ENCODE measurements around the gene XPR1.
"Not testable (repeated sequence)": the region's sequence is repeated elsewhere in the genome, so short reads cannot be mapped to it uniquely, and the experiment has no call there.

- not testable (repeated sequence) for TF ChIP-seq EZH2 (IDR thresholded peaks at IDR 0.05; ENCODE audit: borderline replicate concordance, low read depth, low read length, severe bottlenecking); MYC (IDR thresholded peaks at IDR 0.05; ENCODE audit: low read depth, low read length); CTCF (IDR thresholded peaks at IDR 0.05; ENCODE audit: extremely low read depth in 1 of 2, insufficient read depth in 1 of 2, low read depth in 1 of 2, low read length in 2 of 2); POLR2AphosphoS5 (IDR thresholded peaks at IDR 0.05; ENCODE audit: insufficient read depth, low read depth, low read length); MAX (IDR thresholded peaks at IDR 0.05; ENCODE audit: insufficient read depth, insufficient read length); POLR2A (IDR thresholded peaks at IDR 0.05; ENCODE audit: low read depth, low read length); FOS (IDR thresholded peaks at IDR 0.05; ENCODE audit: borderline replicate concordance, insufficient read depth, low read length); GATA2 (IDR thresholded peaks at IDR 0.05; ENCODE audit: insufficient read depth, insufficient read length, low read depth, low read length); JUN (IDR thresholded peaks at IDR 0.05; ENCODE audit: borderline replicate concordance, insufficient read depth, insufficient read length, low read depth)
These were observed 226.3 kb downstream of the XPR1 start for GRCh38 chr1:180857947-180858725.

All from endothelial cell of umbilical vein (primary cell).